Bone marrow (tissue), 2 donors: ENCODE results near the gene HINT1.
"Not testable (repeated sequence)": the region's sequence is repeated elsewhere in the genome, so short reads cannot be mapped to it uniquely, and the experiment has no call there.

Experiments
- DNase-seq, 2 donors: peaks; one replicate each; lab custom pipeline; 2025; lab: John Stamatoyannopoulos, UW

HINT1 gene

DNA sequence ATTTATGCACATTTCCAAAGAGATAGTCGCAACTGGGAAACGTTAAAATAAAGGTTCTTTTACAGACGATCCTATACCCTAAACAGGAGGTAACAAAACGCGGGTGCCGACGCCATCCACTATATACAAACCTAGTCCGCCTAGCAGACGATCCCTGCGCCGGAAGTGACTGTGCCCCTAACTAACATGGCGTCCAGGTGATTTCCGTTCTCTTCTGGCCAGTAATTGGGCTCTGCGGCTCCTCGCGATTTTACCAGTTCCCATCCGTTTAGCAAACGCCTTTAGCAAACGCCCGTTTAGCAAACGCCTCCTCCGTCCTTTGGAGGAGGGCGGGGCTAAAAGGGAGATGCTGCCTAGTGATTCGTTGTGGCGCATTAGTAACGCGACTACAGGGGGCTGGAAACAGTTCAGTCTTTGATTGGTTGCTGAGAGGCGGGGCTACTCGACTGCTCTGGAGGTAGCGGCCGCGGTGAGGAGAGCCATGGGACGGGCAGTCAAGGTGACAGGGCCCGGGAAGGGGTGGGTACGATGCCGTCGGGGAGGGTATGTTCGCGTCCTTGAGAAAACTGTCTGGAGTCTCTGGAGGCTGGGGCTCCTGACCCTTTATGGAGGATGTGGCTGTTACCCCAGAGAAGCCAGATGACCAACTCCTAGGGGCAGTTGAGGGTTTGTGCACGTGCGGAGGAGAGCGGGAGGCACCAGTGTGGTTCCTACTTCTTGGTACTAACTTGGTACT lies 5.7 kb upstream of the HINT1 start, which contains the start of gene LYRM7:
LYRM7 (plus strand) TSS at position 405 of the 736 bp plus-strand sequence; CDS start at position 482, 77 bp downstream.
- peak; percentile 65 to 100 for DNase-seq

DNA sequence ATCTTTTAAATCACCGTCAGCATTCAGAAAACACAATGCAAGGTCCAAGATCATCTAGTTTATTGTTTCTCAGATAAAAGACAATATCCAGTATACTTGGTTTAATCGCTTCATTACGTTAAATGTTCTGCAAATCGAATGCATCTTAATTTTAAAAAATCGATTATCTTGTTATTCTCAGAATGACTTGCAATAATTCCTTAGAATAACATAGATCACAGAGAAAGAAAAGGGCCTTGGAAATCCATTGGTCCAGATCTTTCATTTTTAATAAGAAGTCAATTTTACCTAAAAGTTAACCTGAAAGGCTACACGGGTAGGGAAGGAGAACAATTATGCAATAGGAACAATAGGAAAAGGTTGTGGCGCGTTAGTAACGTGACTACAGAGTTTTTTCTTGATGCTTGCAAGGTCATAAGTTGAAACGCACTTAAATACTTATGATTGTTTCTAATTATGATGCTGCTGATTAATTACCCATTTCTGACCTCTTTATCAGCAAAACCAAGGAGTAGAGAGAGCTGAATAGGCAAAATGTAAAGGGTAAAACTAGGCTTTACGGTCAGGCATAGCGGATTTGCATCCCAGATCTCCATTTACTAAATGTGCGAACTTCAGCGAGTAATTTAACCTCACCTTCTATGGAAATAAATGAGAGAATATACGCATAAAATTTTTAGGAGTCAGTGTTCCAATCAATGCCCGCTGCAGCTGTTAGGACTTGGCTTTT lies 4.9 kb upstream of the HINT1 start:
- no peak for DNase-seq

DNA sequence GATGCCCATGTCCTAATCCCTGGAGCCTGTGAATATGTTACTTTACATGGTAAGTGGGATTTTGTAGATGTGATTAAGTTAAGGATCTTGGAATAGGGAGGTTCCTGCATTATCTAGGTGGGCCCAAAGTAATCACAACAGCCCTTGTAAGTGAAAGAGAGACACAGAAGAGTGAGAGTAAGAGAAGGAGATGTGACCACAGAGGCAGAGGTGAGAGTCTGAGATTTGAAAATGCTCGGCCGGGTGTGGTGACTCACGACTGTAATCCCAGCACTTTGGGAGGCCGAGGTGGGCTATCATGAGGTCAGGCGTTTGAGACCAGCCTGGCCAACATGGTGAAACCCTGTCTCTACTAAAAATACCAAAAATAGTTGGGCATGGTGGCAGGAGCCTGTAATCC lies 2.6 kb upstream of the HINT1 start:
- DNase-seq: no peak

DNA sequence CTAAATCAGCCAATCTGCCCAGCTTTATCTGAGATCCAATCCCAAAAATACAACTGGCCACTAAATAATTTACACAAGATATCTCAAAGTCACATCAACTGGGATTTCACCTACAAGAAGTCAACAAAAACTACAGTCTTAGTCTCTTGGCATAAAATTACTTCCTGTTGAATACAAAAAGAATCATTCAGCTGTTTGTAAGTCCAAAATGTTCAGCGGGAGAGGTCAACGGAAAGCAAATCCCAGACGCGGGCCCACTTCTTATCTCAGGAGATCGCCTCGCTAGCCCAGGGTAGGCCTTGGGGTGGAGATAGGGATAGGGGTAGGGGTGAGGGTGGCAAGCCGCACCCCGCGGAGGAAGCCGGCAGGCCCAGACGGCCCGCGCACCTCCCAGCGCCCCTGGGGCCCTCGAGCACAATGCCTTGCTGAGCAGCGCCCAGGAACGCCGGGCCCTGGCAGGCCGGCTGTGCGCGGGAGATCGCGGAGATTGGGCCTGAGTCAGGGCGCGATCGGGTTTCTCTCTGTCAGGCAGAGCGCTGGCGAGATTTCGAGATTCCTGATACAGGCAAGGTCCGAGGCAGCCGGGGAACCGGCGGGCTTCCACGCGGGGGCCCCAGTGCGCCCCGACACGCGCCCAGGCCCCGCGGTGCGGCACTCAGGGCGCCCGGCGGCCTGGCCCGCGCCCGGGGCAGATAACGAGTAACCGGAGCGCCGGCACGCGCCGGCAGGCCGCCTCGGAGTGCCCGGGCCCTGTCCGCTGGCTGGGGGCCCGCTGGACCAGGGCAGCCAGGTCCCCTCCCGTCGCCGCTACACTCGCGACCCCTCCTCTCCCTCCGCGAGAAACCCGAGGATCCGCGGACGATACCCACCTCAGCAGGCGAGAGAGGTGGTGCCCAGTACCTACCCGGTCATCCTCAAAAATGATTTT lies 601 bp downstream of the HINT1 start:
- peak; percentile 62 to 87 for DNase-seq

DNA sequence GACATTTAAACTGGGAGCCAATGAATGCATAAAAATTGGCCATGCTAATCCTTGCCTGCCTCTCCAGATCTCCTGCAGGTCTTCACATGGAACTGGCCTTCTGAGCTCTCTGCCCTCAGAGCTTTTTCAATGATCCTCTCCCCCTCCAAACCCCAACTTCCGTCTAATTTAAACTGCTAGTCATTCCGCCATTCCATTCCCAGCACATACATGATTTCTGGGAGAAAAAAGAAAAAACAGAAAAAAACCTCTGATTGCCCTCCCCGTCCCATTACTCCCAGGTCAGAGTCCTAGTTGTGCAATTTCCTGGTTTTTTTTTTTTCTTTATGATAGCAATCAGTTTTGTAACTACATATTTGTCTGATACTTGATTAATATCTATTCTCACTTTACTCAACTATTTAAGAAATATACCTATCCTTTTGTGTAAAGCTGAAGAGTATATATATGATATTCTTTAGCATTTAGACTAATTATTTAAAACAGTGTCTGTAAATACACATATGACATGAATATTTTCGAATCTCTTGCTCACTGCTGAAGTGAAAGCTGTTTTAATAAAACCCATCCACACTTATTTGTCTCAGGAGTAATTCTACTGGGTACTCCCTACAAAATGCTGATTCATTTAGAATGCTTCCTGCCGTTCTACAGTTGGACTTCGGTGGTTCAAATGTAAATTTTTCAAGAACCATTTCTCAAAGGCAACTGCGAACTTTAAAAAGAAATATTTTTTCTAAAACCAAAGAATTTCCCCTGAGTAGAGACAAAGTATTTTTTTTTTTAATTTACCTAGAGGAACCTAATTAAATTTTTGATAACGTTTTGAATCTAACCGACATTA lies 1.6 kb downstream of the HINT1 start:
- peak in 1 of 2 donors; percentile 57 for DNase-seq

DNA sequence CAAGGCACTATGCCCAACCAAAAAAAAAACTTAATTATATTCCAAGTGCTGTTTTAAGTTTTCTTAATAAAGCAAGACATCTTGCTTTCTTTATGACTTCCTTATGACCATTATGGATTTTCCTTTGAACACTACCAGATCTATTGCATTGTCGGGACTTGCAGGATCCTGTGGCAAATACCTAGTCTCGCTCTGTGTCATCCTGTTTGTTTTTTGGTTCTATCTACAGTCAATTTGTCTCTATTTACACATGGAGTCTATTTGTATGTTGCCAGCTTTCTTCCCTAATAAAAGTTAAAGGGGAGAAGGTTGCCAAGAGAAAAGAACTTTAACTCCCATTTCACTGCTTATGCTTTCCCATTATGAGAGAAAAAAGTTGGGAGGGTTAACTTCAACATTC lies 4.9 kb downstream of the HINT1 start:
- no peak for DNase-seq

DNA sequence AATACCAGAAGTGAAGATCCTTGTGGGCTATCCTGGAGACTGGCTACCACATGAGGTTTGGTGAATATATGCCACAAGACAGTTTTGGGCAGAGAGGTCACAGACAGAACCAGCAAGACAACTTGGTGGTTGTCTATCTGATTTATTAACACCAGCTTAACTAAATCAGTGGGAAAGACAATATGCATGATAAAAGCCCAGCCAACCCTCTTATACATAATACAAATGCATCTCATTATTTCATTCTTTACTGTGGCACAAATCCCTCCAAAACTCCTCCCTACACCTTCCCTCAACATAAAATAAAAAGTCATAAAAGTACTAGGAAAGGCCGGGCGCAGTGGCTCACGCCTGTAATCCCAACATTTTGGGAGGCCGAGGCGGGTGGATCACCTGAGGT lies 8.1 kb downstream of the HINT1 start:
- DNase-seq: no peak

DNA sequence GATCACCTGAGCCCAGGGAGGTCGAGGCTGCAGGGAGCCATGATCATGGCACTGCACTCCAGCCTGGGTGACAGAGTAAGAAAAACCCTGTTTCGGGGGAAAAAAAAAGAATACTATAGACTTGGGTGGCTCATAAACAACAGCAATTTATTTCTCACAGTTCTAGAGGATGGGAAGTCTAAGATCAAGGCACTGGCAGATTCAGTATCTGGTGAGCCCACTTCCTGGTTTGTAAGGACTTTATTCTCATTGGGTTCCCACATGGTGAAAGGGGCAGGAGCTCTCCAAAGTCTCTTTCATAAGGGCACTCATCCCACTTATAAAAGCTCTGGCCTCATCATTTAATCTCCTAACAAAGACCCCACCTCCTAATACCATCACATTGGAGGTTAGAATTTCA lies 8.7 kb downstream of the HINT1 start:
- DNase-seq: no peak

DNA sequence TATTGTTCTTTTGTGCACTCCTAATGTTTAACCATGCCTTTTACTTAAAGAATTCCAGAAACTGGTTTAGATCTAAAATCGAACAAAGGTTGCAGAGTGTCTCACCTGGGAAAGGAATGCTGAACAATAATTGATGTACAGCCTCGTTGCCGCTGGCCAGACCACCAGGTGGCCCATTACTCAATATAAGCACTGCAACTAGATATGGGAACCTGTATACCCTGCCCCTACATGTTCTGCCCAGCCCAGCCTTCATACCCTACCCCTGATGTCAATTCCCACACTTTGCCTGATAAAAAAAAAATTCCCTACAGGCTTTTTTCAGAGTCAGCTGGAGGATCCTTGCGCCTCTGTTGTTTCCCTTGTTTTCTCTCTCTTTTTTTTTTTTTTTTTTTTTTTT lies 13.8 kb downstream of the HINT1 start:
- DNase-seq: no peak

DNA sequence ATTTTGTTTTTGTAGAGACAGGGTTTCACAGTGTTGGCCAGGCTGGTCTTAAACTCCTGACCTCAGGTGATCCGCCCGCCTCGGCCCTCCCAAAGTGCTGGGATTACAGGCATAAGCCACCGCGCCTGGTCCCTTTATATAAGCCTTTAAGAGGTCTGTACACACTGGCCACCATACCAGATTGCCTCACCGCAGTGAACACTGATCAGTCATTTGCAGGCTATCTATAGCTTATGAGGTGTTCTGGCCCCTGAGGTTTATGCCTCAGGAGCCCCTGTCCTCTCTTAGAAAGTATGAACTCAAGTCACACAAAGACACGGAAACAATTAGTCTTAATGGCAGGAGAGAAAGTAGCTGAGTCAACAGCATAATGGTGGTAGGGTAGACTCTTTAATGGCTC lies 14.6 kb downstream of the HINT1 start:
- no peak for DNase-seq

DNA sequence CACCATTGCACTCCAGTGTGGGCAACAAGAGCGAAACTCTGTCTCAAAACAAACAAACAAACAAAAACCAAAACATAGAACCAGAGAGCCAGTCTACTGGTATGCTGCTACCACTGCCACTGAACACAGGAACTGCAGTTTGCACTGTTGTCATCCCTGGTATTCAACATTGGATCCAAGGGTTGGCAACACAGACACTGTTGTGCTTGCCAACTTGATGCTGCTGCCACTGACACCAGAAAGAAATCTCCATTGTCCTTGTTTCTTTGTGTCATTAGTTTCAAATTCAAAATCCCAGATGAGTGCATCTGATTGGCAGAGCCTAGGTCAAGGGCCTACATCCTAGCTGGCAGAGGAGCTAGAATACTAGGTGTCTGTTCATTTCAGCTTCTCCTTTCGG lies 16.2 kb downstream of the HINT1 start:
- no peak for DNase-seq

DNA sequence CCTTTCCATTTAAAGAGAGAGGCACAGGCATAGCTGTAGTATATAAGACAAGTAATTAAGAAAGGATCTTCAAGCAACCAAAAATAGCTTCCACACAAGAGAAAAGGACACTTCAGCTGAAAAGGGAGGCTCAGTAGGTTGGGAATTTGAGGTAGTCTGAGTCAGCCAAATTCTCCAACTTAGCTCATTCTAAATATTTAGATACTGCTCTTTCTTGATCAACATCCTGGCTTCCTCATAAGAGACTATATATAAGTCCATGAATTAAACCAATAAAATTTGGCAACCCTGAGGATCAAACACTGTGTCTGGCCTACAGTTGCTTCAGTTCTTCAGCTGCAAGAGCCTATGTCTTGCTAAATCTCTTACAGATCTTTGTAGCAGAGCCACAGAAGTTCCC lies 17.8 kb downstream of the HINT1 start:
- no peak for DNase-seq

DNA sequence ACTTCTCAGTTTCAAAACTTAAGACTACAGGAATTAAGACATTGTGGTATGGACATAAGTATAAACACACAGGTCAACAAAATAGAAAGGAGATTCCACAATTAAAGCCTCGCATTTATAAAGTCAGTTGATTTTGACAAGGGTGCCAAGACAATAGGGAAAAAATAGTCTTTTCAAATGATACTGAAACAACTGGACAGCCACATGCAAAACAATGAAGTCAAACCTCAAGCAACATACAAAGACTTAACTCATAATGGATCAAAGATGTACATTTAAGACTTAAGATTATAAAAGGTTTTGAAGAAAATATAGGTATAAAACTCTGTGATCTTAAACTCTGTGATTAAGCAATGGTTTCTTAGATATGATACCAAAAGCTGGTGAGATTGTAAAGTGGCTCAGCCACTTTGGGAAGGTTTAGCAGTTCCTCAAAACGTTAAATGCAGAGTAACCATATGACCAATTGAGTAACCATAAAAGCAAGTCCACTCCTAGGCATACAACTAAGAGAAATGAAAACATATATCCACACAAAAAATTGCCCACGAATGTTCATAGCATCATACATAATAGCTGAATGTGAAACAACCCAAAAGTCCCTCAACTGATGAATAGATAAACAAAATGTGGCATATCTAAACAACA lies 22.0 kb downstream of the HINT1 start:
- no peak for DNase-seq

DNA sequence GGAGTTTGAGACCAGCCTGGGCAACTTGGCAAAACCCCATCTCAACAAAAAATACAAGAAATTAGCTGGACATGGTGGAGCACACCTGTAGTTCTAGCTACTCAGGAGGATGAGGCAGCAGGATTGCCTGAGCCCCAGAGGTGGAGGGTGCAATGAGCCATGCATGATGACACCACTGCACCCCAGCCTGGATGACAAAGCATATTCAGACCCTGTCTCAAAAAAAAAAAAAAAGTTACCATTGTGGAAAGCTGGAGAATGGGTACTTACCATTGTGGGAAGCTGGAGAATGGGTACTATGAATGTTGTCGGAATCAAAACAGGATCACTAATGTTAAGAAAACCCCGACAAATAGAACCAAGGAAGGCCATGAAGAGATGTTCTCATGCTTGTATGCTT lies 25.7 kb downstream of the HINT1 start:
- DNase-seq: no peak

DNA sequence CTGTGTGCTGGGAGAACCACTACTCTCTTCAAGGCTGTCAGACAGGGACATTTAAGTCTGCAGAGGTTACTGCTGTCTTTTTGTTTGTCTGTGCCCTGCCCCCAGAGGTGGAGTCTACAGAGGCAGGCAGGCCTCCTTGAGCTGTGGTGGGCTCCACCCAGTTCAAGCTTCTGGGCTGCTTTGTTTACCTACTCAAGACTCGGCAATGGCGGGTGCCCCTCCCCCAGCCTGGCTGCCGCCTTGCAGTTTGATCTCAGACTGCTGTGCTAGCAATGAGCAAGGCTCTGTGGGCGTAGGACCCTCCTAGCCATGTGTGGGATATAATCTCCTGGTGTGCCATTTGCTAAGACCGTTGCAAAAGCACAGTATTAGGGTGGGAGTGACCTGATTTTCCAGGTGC lies 26.6 kb downstream of the HINT1 start:
- not testable (repeated sequence) for DNase-seq

DNA sequence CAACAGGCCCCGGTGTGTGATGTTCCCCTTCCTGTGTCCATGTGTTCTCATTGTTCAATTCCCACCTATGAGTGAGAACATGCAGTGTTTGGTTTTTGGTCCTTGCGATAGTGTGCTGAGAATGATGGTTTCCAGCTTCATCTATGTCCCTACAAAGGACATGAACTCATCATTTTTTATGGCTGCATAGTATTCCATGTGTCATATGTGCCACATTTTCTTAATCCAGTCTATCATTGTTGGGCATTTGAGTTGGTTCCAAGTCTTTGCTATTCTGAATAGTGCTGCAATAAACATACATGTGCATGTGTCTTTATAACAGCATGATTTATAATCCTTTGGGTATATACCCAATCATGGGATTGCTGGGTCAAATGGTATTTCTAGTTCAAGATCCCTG lies 32.0 kb downstream of the HINT1 start:
- DNase-seq: not testable (repeated sequence)

DNA sequence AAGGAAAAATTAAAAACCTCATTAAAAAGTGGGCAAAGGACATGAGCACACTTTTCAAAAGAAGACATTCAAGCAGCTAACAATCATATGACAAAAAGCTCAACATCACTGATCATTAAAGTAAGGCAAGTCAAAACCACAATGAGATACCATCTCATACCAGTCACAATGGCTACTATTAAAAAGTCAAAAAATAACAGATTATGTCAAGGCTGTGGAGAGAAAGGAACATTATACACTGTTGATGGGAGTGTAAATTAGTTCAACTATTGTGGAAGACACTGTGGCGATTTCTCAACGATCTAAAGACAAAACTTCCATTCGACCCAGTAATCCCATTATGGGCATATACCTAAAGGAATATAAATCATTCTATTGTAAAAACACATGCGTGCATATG lies 35.8 kb downstream of the HINT1 start:
- DNase-seq: no peak

DNA sequence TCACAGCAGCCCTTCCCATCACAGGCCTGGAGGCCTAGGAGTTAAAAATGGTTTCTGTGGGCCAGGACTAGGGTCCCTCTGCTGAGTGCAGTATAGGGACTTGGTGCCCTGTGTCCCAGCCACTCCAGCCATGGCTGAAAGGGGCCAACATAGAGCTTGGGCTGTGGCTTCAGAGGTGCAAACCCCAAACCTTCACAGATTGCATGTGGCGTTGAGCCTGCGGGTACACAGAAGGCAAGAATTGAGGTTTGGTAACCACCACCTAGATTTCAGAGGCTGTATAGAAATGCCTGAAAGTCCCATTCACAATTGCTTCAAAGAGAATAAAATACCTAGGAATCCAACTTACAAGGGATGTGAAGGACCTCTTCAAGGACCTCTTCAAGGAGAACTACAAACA lies 37.8 kb downstream of the HINT1 start:
- not testable (repeated sequence) for DNase-seq

DNA sequence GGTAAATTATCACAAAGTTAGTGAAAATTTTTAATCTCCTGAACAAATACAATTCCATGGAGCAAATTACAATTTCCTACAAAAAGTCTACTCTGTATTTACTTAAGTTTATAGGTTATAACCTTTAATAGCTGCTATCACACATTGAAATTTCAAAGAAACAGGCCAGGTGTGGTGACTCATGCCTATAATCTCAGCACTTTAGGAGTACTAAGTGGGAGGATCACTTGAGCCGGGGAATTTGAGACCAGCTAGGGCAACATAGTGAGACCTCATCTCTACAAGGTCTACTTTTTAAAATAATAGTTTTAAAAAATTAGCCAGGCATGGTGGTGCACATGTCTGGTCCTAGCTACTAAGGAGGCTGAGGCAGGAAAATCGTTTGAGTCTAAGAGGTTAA lies 50.3 kb downstream of the HINT1 start:
- DNase-seq: no peak

DNA sequence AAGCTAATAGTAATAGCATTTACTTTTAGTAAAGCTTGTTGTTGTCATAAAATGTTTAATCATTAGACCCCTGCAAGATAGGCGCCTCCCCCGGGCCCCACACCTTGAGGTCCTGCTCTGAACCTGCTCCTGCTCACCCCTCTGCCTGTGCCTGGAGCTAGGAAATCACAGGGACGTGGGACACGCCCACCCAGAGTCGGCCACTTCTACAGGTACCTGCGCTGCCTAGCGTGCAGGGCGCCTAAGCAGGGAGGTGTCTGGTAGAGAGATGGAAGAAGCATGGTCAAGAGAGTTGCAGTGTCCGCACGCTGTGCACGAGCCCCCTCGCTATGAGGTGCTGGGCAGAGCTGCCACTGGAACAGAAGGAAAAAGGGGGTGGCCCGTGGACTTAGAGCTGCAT lies 52.6 kb downstream of the HINT1 start:
- no peak for DNase-seq

DNA sequence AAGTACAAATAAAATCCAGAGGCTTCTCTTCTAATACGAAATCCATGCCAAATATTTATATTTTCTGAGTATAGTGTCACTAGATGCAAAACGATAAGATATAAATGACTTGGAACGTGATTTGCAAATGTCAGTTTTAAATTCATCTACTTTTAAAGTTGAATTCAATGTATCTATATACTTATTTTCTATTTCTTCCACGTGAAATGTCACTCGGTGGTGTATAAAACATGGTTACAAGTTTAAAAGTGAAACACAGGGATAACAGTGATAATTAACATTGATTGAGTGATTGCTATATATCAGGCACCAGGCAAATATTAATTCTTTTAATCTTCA lies 54.8 kb downstream of the HINT1 start:
- DNase-seq: no peak
